ENCODE measurements around the gene HERC3.
A peak's percentile ranks its signal among the peaks of the same experiment; 100 is the strongest.

Gene HERC3

GRCh38 chr4:88621763-88622327, 29.6 kb downstream of the HERC3 start:
- no peak overlapping the region for H3K4me3 ChIP-seq (ENCODE audit: low read depth, low read length)
- DNase-seq (ENCODE audit: low read depth, low spot score) = no peak
- ChIA-PET POLR2A (no interaction called here), CTCF (no interaction called here)
- TF ChIP-seq, protein P1, sequence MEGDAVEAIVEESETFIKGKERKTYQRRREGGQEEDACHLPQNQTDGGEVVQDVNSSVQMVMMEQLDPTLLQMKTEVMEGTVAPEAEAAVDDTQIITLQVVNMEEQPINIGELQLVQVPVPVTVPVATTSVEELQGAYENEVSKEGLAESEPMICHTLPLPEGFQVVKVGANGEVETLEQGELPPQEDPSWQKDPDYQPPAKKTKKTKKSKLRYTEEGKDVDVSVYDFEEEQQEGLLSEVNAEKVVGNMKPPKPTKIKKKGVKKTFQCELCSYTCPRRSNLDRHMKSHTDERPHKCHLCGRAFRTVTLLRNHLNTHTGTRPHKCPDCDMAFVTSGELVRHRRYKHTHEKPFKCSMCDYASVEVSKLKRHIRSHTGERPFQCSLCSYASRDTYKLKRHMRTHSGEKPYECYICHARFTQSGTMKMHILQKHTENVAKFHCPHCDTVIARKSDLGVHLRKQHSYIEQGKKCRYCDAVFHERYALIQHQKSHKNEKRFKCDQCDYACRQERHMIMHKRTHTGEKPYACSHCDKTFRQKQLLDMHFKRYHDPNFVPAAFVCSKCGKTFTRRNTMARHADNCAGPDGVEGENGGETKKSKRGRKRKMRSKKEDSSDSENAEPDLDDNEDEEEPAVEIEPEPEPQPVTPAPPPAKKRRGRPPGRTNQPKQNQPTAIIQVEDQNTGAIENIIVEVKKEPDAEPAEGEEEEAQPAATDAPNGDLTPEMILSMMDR (IDR thresholded peaks at IDR 0.05; ENCODE audit: insufficient read depth, low read length, missing control alignments) = no peak

DNA sequence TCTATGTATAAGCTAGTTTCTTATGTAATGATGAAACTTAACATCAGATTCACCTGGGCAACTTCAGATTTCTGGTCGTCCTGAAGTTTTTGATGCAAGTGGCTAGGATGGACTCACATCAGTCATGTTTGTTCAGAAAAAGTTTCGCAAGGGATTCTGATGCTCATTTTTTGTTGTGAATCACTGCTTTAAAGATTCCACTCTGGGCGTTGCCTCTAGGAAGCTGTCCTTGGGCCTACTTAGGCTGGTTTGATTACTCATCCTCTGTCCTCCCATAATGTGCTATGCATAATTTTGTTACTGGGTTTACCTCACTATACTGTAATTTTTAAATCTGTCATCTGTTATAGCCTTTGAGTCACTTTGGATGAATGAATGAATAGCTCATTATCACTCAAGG, 30.8 kb downstream of the HERC3 start:
- ChIA-PET CTCF (interaction anchor here (0.9 to 1.2 kb wide), 2 partner anchors 11 to 40 kb away, joined by 3 to 4 read pairs; no protein-coding TSS in a partner anchor), POLR2A (interaction anchor here (0.5 to 1.5 kb wide), 5 partner anchors 10 to 108 kb away, joined by 3 to 7 read pairs (median 3); partner anchors contain the start of gene PYURF)
- peak; percentile 83 for DNase-seq (ENCODE audit: low read depth, low spot score)
- TF ChIP-seq, protein P1 (IDR thresholded peaks at IDR 0.05; ENCODE audit: insufficient read depth, low read length, missing control alignments) = no peak
- no peak overlapping the region for H3K4me3 ChIP-seq (ENCODE audit: low read depth, low read length)

DNA sequence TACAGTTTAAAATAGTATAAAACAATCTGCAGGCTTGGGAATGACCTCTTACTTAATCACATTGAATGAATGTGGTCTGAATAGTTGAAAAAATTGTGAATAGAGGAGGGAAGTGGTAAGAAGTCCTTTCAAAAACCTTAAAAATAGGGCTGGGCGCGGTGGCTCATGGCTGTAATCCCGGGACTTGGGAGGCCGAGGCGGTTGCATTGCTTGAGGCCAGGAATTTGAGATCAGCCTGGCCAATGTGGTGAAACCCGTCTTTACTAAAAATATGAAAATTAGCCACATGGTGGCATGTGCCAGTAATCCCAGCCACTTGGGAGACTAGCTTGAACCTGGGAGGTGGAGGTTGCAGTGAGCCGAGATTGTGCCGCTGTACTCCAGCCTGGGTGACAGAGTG, 36.5 kb downstream of the HERC3 start:
- ChIA-PET CTCF (interaction anchor here (1.1 kb wide), 1 partner anchor 29 kb away, joined by 3 read pairs; no protein-coding TSS in a partner anchor), POLR2A (no interaction called here)
- TF ChIP-seq, protein P1 (IDR thresholded peaks at IDR 0.05; ENCODE audit: insufficient read depth, low read length, missing control alignments) = no peak
- no peak for DNase-seq (ENCODE audit: low read depth, low spot score)
- no peak overlapping the region for H3K4me3 ChIP-seq (ENCODE audit: low read depth, low read length)

DNA sequence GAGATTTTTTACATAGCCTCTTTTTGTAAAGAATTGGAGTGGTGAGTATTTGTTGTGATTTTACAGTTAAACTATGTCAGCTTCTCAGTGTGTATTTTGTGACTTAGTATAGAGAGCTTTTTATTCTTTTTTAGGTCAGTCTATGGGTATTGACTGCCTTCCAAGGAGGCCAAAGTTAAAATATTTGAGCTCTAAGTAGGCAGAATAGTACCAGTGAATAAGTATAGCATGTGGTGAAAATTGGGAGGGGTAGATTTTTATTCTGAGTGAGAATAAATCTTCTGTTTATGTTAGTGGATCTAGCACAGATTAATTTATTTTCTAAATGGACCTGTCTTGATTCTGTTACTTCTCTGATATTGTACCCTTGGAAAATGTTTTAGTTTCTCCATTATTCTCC, 37.5 kb downstream of the HERC3 start:
- no peak for DNase-seq (ENCODE audit: low read depth, low spot score)
- H3K4me3 ChIP-seq (ENCODE audit: low read depth, low read length) = no peak overlapping the region
- TF ChIP-seq, protein P1 (IDR thresholded peaks at IDR 0.05; ENCODE audit: insufficient read depth, low read length, missing control alignments) = no peak
- ChIA-PET CTCF (interaction anchor here (0.7 to 1.8 kb wide), 5 partner anchors 13 to 90 kb away, joined by 3 to 9 read pairs (median 3); no protein-coding TSS in a partner anchor), POLR2A (interaction anchor here (2.1 kb wide), 1 partner anchor 18 kb away, joined by 10 read pairs; no protein-coding TSS in a partner anchor)

- TF ChIP-seq, protein P1 (IDR thresholded peaks at IDR 0.05; ENCODE audit: insufficient read depth, low read length, missing control alignments) = no peak
- no peak overlapping the region for H3K4me3 ChIP-seq (ENCODE audit: low read depth, low read length)
- ChIA-PET CTCF (interaction anchor here (0.7 to 1.8 kb wide), 6 partner anchors 8 to 91 kb away, joined by 3 to 9 read pairs (median 3); no protein-coding TSS in a partner anchor), POLR2A (interaction anchor here (2.1 kb wide), 1 partner anchor 19 kb away, joined by 10 read pairs; no protein-coding TSS in a partner anchor)
- peak; percentile 31 for DNase-seq (ENCODE audit: low read depth, low spot score)
Measured at GRCh38 chr4:88630756-88631155, 38.5 kb downstream of the HERC3 start.

DNA sequence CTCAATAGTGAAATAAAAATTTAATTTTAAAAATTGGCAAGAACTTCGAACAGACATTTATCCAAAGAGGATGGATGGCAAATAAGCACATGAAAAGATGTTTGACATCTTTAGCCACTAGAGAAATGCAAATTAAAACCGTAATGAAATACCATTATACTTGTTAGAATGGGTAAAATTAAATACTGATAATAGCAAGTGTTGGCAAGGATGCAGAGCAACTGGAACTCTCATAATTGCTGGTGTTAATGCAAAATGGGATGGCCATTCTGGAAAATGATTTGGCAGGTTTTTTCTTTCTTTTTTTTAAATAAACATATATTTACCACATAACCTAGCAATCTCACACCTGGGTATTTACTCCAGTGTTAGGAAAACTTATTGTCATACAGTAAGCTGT, 51.7 kb downstream of the HERC3 start:
- H3K4me3 ChIP-seq (ENCODE audit: low read depth, low read length) = no peak overlapping the region
- POLR2A ChIA-PET = no interaction called here
- TF ChIP-seq, protein P1 (IDR thresholded peaks at IDR 0.05; ENCODE audit: insufficient read depth, low read length, missing control alignments) = no peak
- CTCF ChIA-PET = no interaction called here
- DNase-seq (ENCODE audit: low read depth, low spot score) = no peak

Measured in AG04449 (cell line).